ENCODE measurements around the gene AHCYL1.

Gene AHCYL1

GRCh38 chr1:110043016-110043415, 58.5 kb downstream of the AHCYL1 start:
- DNase-seq: no peak

GRCh38 chr1:110047463-110047862, 62.9 kb downstream of the AHCYL1 start:
- no peak for DNase-seq

- no peak for DNase-seq
Measured at GRCh38 chr1:110048240-110048639, 63.7 kb downstream of the AHCYL1 start.

GRCh38 chr1:110048923-110049601, 64.5 kb downstream of the AHCYL1 start:
- DNase-seq: no peak

- no peak for DNase-seq
Measured at GRCh38 chr1:110049801-110050601, 65.4 kb downstream of the AHCYL1 start.

GRCh38 chr1:110050602-110051261, 66.2 kb downstream of the AHCYL1 start:
- DNase-seq: no peak

- no peak for DNase-seq
Measured at GRCh38 chr1:110051262-110051648, 66.7 kb downstream of the AHCYL1 start.

GRCh38 chr1:110053552-110054428, 69.2 kb downstream of the AHCYL1 start:
- DNase-seq: peak in 1 of 2 experiments; percentile 13

- DNase-seq: no peak
Measured at GRCh38 chr1:110055493-110056284, 71.1 kb downstream of the AHCYL1 start.

GRCh38 chr1:110056285-110056683, 71.7 kb downstream of the AHCYL1 start:
- no peak for DNase-seq

GRCh38 chr1:110056776-110057175, 72.2 kb downstream of the AHCYL1 start:
- no peak for DNase-seq

GRCh38 chr1:110057963-110058518, 73.5 kb downstream of the AHCYL1 start:
- DNase-seq: no peak

GRCh38 chr1:110058591-110058990, 74.0 kb downstream of the AHCYL1 start:
- no peak for DNase-seq

- DNase-seq: no peak
Measured at GRCh38 chr1:110059133-110059863, 74.7 kb downstream of the AHCYL1 start.

- DNase-seq: peak in 1 of 2 experiments; percentile 20
Measured at GRCh38 chr1:110060034-110060661, 75.6 kb downstream of the AHCYL1 start.

GRCh38 chr1:110060662-110061060, 76.1 kb downstream of the AHCYL1 start:
- DNase-seq: no peak

- DNase-seq: no peak
Measured at GRCh38 chr1:110061341-110061740, 76.8 kb downstream of the AHCYL1 start.

GRCh38 chr1:110062612-110063011, 78.0 kb downstream of the AHCYL1 start:
- no peak for DNase-seq

- DNase-seq: no peak
Measured at GRCh38 chr1:110063781-110064180, 79.2 kb downstream of the AHCYL1 start.

GRCh38 chr1:110064576-110065337, 80.2 kb downstream of the AHCYL1 start:
- DNase-seq: no peak
